Neural cell (in vitro differentiated cells): ENCODE data around the gene HYCC1. TPM values are rescaled to one million over a fixed set of nuclear protein-coding genes. Genes with fewer than 3 reads are reported as not detected.
A peak's percentile ranks its signal among the peaks of the same experiment; 100 is the strongest.

ENCODE experiments used
- H2AFZ ChIP-seq: fragments of 200-600, 300-800 bp; sonication (generic), shearing (Covaris generic); 2 replicates; pipeline ENCODE4 v1.6.0; 2014; ENCODE audit warnings: low read depth, mild to moderate bottlenecking, antibody characterized with exemption, low read length, moderate library complexity
- H3F3A ChIP-seq: fragments of 200-600 bp; shearing (Covaris generic); 2 replicates; pipeline ENCODE4 v1.6.1; 2016; ENCODE audit warnings: mild to moderate bottlenecking, moderate library complexity, mixed read lengths, antibody characterized with exemption, low read length; ENCODE audit not compliant: insufficient read depth, poor library complexity, severe bottlenecking
- H3K27ac ChIP-seq: fragments of 200-600, 300-800 bp; sonication (generic), shearing (Covaris generic); 2 replicates; pipeline ENCODE4 v1.5.1; 2014; ENCODE audit warnings: mild to moderate bottlenecking, low read length, moderate library complexity
- H3K27me3 ChIP-seq: fragments of 300-800, 200-600 bp; sonication (generic), shearing (Covaris generic); 2 replicates; pipeline ENCODE4 v1.6.0; 2014; ENCODE audit warnings: mild to moderate bottlenecking, low read depth, low read length, moderate library complexity; ENCODE audit not compliant: insufficient read depth
- H3K36me3 ChIP-seq: fragments of 300-800, 200-600 bp; sonication (generic), shearing (Covaris generic); 2 replicates; pipeline ENCODE4 v1.5.1; 2014; ENCODE audit warnings: mild to moderate bottlenecking, antibody characterized with exemption, low read length, moderate library complexity; ENCODE audit not compliant: insufficient read depth
- H3K4me2 ChIP-seq: fragments of 300-800, 200-600 bp; sonication (generic), shearing (Covaris generic); 2 replicates; pipeline ENCODE4 v1.6.0; 2014; ENCODE audit warnings: mild to moderate bottlenecking, low read length
- H3K4me3 ChIP-seq: fragments of 300-800, 200-600 bp; sonication (generic), shearing (Covaris generic); 2 replicates; pipeline ENCODE4 v1.5.1; 2014; ENCODE audit warnings: mild to moderate bottlenecking, low read length, moderate library complexity
- H3K79me2 ChIP-seq: fragments of 200-600 bp; shearing (Covaris generic); replicated peaks from 2 replicates; pipeline ENCODE4 v1.6.0; 2014; ENCODE audit warnings: mild to moderate bottlenecking, low read length, moderate library complexity; ENCODE audit not compliant: insufficient read depth
- H3K9ac ChIP-seq: fragments of 300-800, 200-600 bp; sonication (generic), shearing (Covaris generic); 2 replicates; pipeline ENCODE4 v1.6.1; 2016; ENCODE audit warnings: mild to moderate bottlenecking, low read length, mixed read lengths
- H3K9me2 ChIP-seq: fragments of 200-600 bp; shearing (Covaris generic); 2 replicates; pipeline ENCODE4 v1.6.1; 2016; ENCODE audit warnings: mild to moderate bottlenecking, low read length, mixed read lengths; ENCODE audit not compliant: insufficient read depth
- H3K9me3 ChIP-seq: fragments of 200-600, 300-800 bp; sonication (generic), shearing (Covaris generic); 2 replicates; pipeline ENCODE4 v1.6.1; 2016; ENCODE audit warnings: mild to moderate bottlenecking, mixed run types, low read length, moderate library complexity, mixed read lengths
- H4K20me1 ChIP-seq: fragments of 200-600 bp; shearing (Covaris generic); 2 replicates; pipeline ENCODE4 v1.6.1; 2016; ENCODE audit warnings: mild to moderate bottlenecking, mixed run types; ENCODE audit not compliant: insufficient read depth
- CTCF ChIP-seq: fragments of 450-650 bp; IDR thresholded peaks from 2 replicates; pipeline ENCODE4 v1.5.1; 2014; ENCODE audit warnings: antibody characterized with exemption, mild to moderate bottlenecking, moderate library complexity; ENCODE audit not compliant: poor library complexity, severe bottlenecking
- EP300 ChIP-seq: fragments of 450-650 bp; conservative IDR thresholded peaks from 2 replicates; pipeline ENCODE4 v1.6.1; 2014; ENCODE audit warnings: antibody characterized with exemption, mild to moderate bottlenecking, moderate library complexity; ENCODE audit not compliant: poor library complexity, severe bottlenecking
- EZH2 ChIP-seq: fragments of 200-600, 300-800 bp; shearing (Covaris generic), sonication (generic); IDR thresholded peaks from 2 replicates; pipeline ENCODE4 v1.6.1; 2014; ENCODE audit warnings: antibody characterized with exemption, low read length, borderline replicate concordance, mild to moderate bottlenecking; ENCODE audit not compliant: insufficient read depth, poor library complexity, severe bottlenecking
- MXI1 ChIP-seq: fragments of 450-650 bp; conservative IDR thresholded peaks from 2 replicates; pipeline ENCODE4 v1.6.1; 2014; ENCODE audit warnings: antibody characterized with exemption, mild to moderate bottlenecking; ENCODE audit not compliant: poor library complexity, severe bottlenecking
- POLR2AphosphoS5 ChIP-seq: IDR thresholded peaks from 2 replicates; pipeline ENCODE4 v1.6.1; 2012
- RAD21 ChIP-seq: fragments of 450-650 bp; conservative IDR thresholded peaks from 2 replicates; pipeline ENCODE4 v1.6.1; 2014; ENCODE audit warnings: antibody characterized with exemption, mild to moderate bottlenecking, moderate library complexity
- REST ChIP-seq: IDR thresholded peaks from 2 replicates; pipeline ENCODE4 v1.6.1; 2012; ENCODE audit warnings: borderline replicate concordance
- SMC3 ChIP-seq: fragments of 450-650 bp; conservative IDR thresholded peaks from 2 replicates; pipeline ENCODE4 v1.6.1; 2014; ENCODE audit warnings: antibody characterized with exemption, mild to moderate bottlenecking, moderate library complexity; ENCODE audit not compliant: poor library complexity
- TAF1 ChIP-seq: IDR thresholded peaks from 2 replicates; pipeline ENCODE4 v1.6.1; 2012; ENCODE audit warnings: low read depth
- polyA plus RNA-seq: library from polyadenylated mRNA; depleted of rRNA; stranded (reverse); fragments of >200 nt; gene quantifications from 2 replicates; pipeline ENCODE4 v1.2.3, GENCODE V29; 2014

The HYCC1 gene
- polyA plus RNA-seq, 1 donor from 2014 or later, result 12.3 TPM

- no peak for TF ChIP-seq SMC3
Measured at GRCh38 chr7:23017309-23017708, 3.4 kb upstream of the HYCC1 start (continued).

GRCh38 chr7:23016345-23017253 lies 2.7 kb upstream of the HYCC1 start:
- Histone ChIP-seq H2AFZ (no peak overlapping the region), H3K27ac (no peak overlapping the region), H3K4me3 (no peak overlapping the region), H3K9ac (no peak overlapping the region), H3K9me3 (no peaks in the 10 kb centered on the region), H3K4me2 (no peak overlapping the region), H3K36me3 (no peaks in the 10 kb centered on the region), H4K20me1 (no peaks in the 10 kb centered on the region), H3F3A (peaks cover 5% of the 10 kb centered on the region), H3K9me2 (no peaks in the 10 kb centered on the region), H3K27me3 (no peaks in the 10 kb centered on the region), H3K79me2 (no peaks in the 10 kb centered on the region)
- no peak for TF ChIP-seq TAF1
- no peak for TF ChIP-seq MXI1
- no peak for TF ChIP-seq POLR2AphosphoS5
- no peak for TF ChIP-seq SMC3
- no peak for TF ChIP-seq RAD21
- TF ChIP-seq EP300, result no peak
- no peak for TF ChIP-seq CTCF
- TF ChIP-seq REST, result no peak
- TF ChIP-seq EZH2, result no peak

GRCh38 chr7:23014681-23015080 lies 751 bp upstream of the HYCC1 start:
- no peaks in the 10 kb centered on the region for H3K79me2 ChIP-seq
- no peaks in the 10 kb centered on the region for H3K27me3 ChIP-seq
- no peak overlapping the region for H3K27ac ChIP-seq
- no peak for TF ChIP-seq MXI1
- TF ChIP-seq EZH2, result no peak
- no peak for TF ChIP-seq POLR2AphosphoS5
- no peak for TF ChIP-seq SMC3
- peaks cover 5% of the 10 kb centered on the region for H3F3A ChIP-seq
- H3K36me3 ChIP-seq, result no peaks in the 10 kb centered on the region
- no peak overlapping the region for H2AFZ ChIP-seq
- no peaks in the 10 kb centered on the region for H3K9me2 ChIP-seq
- no peak overlapping the region for H3K9ac ChIP-seq
- no peaks in the 10 kb centered on the region for H3K9me3 ChIP-seq
- no peak overlapping the region for H3K4me2 ChIP-seq
- H4K20me1 ChIP-seq, result no peaks in the 10 kb centered on the region
- peak overlapping the region; percentile 83 for H3K4me3 ChIP-seq
